Naive thymus-derived CD4-positive, alpha-beta T cell (primary cell): ENCODE data around the gene HEATR5A. TPM values are rescaled to one million over a fixed set of nuclear protein-coding genes. Genes with fewer than 3 reads are reported as not detected.
"Not testable (repeated sequence)": the region's sequence is repeated elsewhere in the genome, so short reads cannot be mapped to it uniquely, and the experiment has no call there.

Experiments used
- ATAC-seq: fragments of 150-1000 bp; cut with Tn5 transposase; 2 replicates; pipeline ENCODE4 v1.10.0; 2021; ENCODE audit warnings: mild to moderate bottlenecking, moderate library complexity
- CTCF ChIA-PET: fragments of 350-600 bp; sonication (Branson Sonifier 250); formaldehyde crosslinking; loops from one replicate; lab custom pipeline; 2021; ENCODE audit warnings: antibody characterized with exemption; lab: Charles Lee
- POLR2A ChIA-PET: fragments of 350-600 bp; sonication (Branson Sonifier 250); formaldehyde crosslinking; loops from one replicate; lab custom pipeline; 2021; ENCODE audit warnings: antibody characterized with exemption, inconsistent platforms; lab: Charles Lee
- DNase-seq, 9 donors: peaks; one replicate each; pipeline versions ENCODE4 v3.0.0 to v3.0.0-alpha.2; 2020 to 2022; ENCODE audit warnings: mixed read lengths in 1 of 9
- H3K27ac ChIP-seq: one replicate; pipeline ENCODE4 v1.7.0; 2013; ENCODE audit warnings: mild to moderate bottlenecking, low read depth, low read length, moderate library complexity
- H3K27me3 ChIP-seq, 2 donors: one replicate each; pipeline ENCODE4 v1.7.0; 2013; ENCODE audit warnings: low read length in 2 of 2, mild to moderate bottlenecking in 2 of 2, moderate library complexity in 2 of 2; ENCODE audit not compliant: control insufficient read depth in 2 of 2, insufficient read depth in 2 of 2
- H3K36me3 ChIP-seq, 3 experiments: 1 replicate in 2 of 3; 2 replicates in 1 of 3; pipeline ENCODE4 v1.7.0; 2013; ENCODE audit warnings: low read length in 3 of 3, mild to moderate bottlenecking in 3 of 3, moderate library complexity in 1 of 3; ENCODE audit not compliant: insufficient read depth in 3 of 3, control insufficient read depth in 2 of 3
- H3K4me1 ChIP-seq, 2 donors: one replicate each; pipeline ENCODE4 v1.7.0; 2013; ENCODE audit warnings: low read length in 2 of 2, mild to moderate bottlenecking in 2 of 2, moderate library complexity in 1 of 2; ENCODE audit not compliant: control insufficient read depth in 2 of 2, insufficient read depth in 2 of 2
- H3K4me3 ChIP-seq: 2 replicates; pipeline ENCODE4 v1.7.0; 2013; ENCODE audit warnings: mild to moderate bottlenecking, low read length
- H3K9me3 ChIP-seq, 3 experiments: 1 replicate in 2 of 3; 2 replicates in 1 of 3; pipeline ENCODE4 v1.7.0; 2013; ENCODE audit warnings: low read length in 3 of 3; ENCODE audit not compliant: control insufficient read depth in 2 of 3
- H3K27ac Mint-ChIP-seq, 9 donors: one replicate each; pipeline ENCODE4 v1.8.0; 2020 to 2022; ENCODE audit warnings: mixed read lengths in 9 of 9, mild to moderate bottlenecking in 8 of 9, moderate library complexity in 5 of 9, inconsistent platforms in 2 of 9
- H3K27me3 Mint-ChIP-seq, 5 donors: one replicate each; pipeline ENCODE4 v1.8.0; 2021 to 2022; ENCODE audit warnings: mixed read lengths in 5 of 5, mild to moderate bottlenecking in 1 of 5
- H3K36me3 Mint-ChIP-seq, 5 donors: one replicate each; pipeline ENCODE4 v1.8.0; 2020 to 2022; ENCODE audit warnings: mixed read lengths in 5 of 5, mild to moderate bottlenecking in 3 of 5, inconsistent platforms in 1 of 5
- H3K4me1 Mint-ChIP-seq, 7 donors: one replicate each; pipeline ENCODE4 v1.8.0; 2020 to 2022; ENCODE audit warnings: mixed read lengths in 7 of 7, mild to moderate bottlenecking in 3 of 7, inconsistent platforms in 1 of 7
- H3K4me3 Mint-ChIP-seq, 10 donors: one replicate each; pipeline ENCODE4 v1.8.0; 2020 to 2022; ENCODE audit warnings: mild to moderate bottlenecking in 10 of 10, mixed read lengths in 10 of 10, moderate library complexity in 6 of 10, inconsistent platforms in 2 of 10
- H3K9me3 Mint-ChIP-seq, 11 donors: one replicate each; pipeline ENCODE4 v1.8.0; 2020 to 2022; ENCODE audit warnings: mixed read lengths in 11 of 11, mild to moderate bottlenecking in 4 of 11, inconsistent platforms in 1 of 11, moderate library complexity in 1 of 11
- intact Hi-C, 2 donors: fragments of 100-400 bp; cut with micrococcal nuclease; formaldehyde crosslinking; loops; one replicate each; pipeline ENCODE4 v1.15.1; 2023
- polyA plus RNA-seq, 2 donors: library from polyadenylated mRNA; unstranded; fragments of 300-500 nt; fragmentation: Illumina TruSeq; gene quantifications; one replicate each; pipeline ENCODE4 v1.2.3, GENCODE V29; 2021
- total RNA-seq, 6 experiments: library from RNA in 5 of 6; stranded (reverse) in 5 of 6; gene quantifications; 1 replicate in 5 of 6; 2 replicates in 1 of 6; pipeline ENCODE4 v1.2.3 and lab custom pipeline; 2021 to 2026

Gene HEATR5A
- total and polyA plus RNA-seq, 7 experiments from 2014 or later, result 5.6 to 14.4 (median 12.7) TPM

GRCh38 chr14:31266437-31267331, 153.7 kb downstream of the HEATR5A start:
- Mint-ChIP-seq H3K4me3 (no peak overlapping the region), H3K27me3 (no peaks in the 10 kb centered on the region), H3K4me1 (peaks cover 0 to 7% (median 5%) of the 10 kb centered on the region in 7 donors), H3K36me3 (peaks cover 0 to 3% (median 0%) of the 10 kb centered on the region in 5 donors), H3K9me3 (peaks cover 0 to 6% (median 2%) of the 10 kb centered on the region in 11 donors), H3K27ac (no peak overlapping the region)
- CTCF ChIA-PET, result no interaction called here
- Histone ChIP-seq H3K9me3 (peaks cover 0 to 7% (median 0%) of the 10 kb centered on the region in 3 experiments), H3K27ac (no peak overlapping the region), H3K36me3 (no peaks in the 10 kb centered on the region), H3K4me1 (no peaks in the 10 kb centered on the region), H3K27me3 (no peaks in the 10 kb centered on the region), H3K4me3 (no peak overlapping the region)
- POLR2A ChIA-PET, result no interaction called here
- ATAC-seq (no peak), DNase-seq (no peak)
- intact Hi-C loops, result no loop called here

GRCh38 chr14:31265701-31266398, 154.5 kb downstream of the HEATR5A start:
- no peaks in the 10 kb centered on the region for H3K27me3 Mint-ChIP-seq
- intact Hi-C loops, result no loop called here
- DNase-seq (no peak), ATAC-seq (no peak)
- ChIA-PET CTCF (no interaction called here), POLR2A (no interaction called here)
- H3K27me3 ChIP-seq, result no peaks in the 10 kb centered on the region
- H3K4me1 ChIP-seq, result no peaks in the 10 kb centered on the region
- H3K9me3 ChIP-seq, result peaks cover 0 to 7% (median 0%) of the 10 kb centered on the region in 3 experiments
- peaks cover 0 to 6% (median 2%) of the 10 kb centered on the region in 11 donors for H3K9me3 Mint-ChIP-seq
- no peaks in the 10 kb centered on the region for H3K36me3 ChIP-seq
- no peak overlapping the region for H3K27ac ChIP-seq
- peaks cover 0 to 7% (median 5%) of the 10 kb centered on the region in 7 donors for H3K4me1 Mint-ChIP-seq
- H3K36me3 Mint-ChIP-seq, result no peaks in the 10 kb centered on the region
- no peak overlapping the region for H3K4me3 Mint-ChIP-seq
- H3K4me3 ChIP-seq, result no peak overlapping the region
- no peak overlapping the region for H3K27ac Mint-ChIP-seq

- no peaks in the 10 kb centered on the region for H3K9me3 ChIP-seq
- Mint-ChIP-seq H3K4me1 (peaks cover 0 to 7% (median 5%) of the 10 kb centered on the region in 7 donors), H3K27me3 (no peaks in the 10 kb centered on the region), H3K9me3 (no peaks in the 10 kb centered on the region), H3K27ac (peak overlapping the region in 1 of 9 donors; percentile 25), H3K36me3 (no peaks in the 10 kb centered on the region), H3K4me3 (no peak overlapping the region)
- CTCF ChIA-PET, result no interaction called here
- intact Hi-C loops, result no loop called here
- no peaks in the 10 kb centered on the region for H3K4me1 ChIP-seq
- no peak for DNase-seq
- POLR2A ChIA-PET, result no interaction called here
- no peak overlapping the region for H3K27ac ChIP-seq
- no peak overlapping the region for H3K4me3 ChIP-seq
- H3K27me3 ChIP-seq, result no peaks in the 10 kb centered on the region
- no peaks in the 10 kb centered on the region for H3K36me3 ChIP-seq
- ATAC-seq, result no peak
Observed at GRCh38 chr14:31263485-31264133, 156.7 kb downstream of the HEATR5A start.

- no peak overlapping the region for H3K4me3 ChIP-seq
- H3K36me3 Mint-ChIP-seq, result no peaks in the 10 kb centered on the region
- H3K27me3 Mint-ChIP-seq, result no peaks in the 10 kb centered on the region
- H3K4me1 ChIP-seq, result no peaks in the 10 kb centered on the region
- intact Hi-C loops, result no loop called here
- H3K4me1 Mint-ChIP-seq, result peaks cover 0 to 7% (median 5%) of the 10 kb centered on the region in 7 donors
- ATAC-seq (no peak), DNase-seq (no peak)
- no peaks in the 10 kb centered on the region for H3K9me3 ChIP-seq
- H3K9me3 Mint-ChIP-seq, result no peaks in the 10 kb centered on the region
- peak overlapping the region in 1 of 9 donors; percentile 39 for H3K27ac Mint-ChIP-seq
- CTCF ChIA-PET, result no interaction called here
- H3K27me3 ChIP-seq, result no peaks in the 10 kb centered on the region
- H3K27ac ChIP-seq, result no peak overlapping the region
- no peak overlapping the region for H3K4me3 Mint-ChIP-seq
- POLR2A ChIA-PET, result interaction anchor here (0.9 kb wide), 1 partner anchor 36 kb away, joined by 3 read pairs; no protein-coding TSS in a partner anchor
- no peaks in the 10 kb centered on the region for H3K36me3 ChIP-seq
Observed at GRCh38 chr14:31261859-31262731, 158.3 kb downstream of the HEATR5A start.

- ATAC-seq (no peak), DNase-seq (no peak)
- POLR2A ChIA-PET, result interaction anchor here (1.2 kb wide), 1 partner anchor 54 kb away, joined by 3 read pairs; the partner anchor contains the start of gene HECTD1
- Mint-ChIP-seq H3K9me3 (no peaks in the 10 kb centered on the region), H3K36me3 (no peaks in the 10 kb centered on the region), H3K4me1 (peaks cover 0 to 7% (median 5%) of the 10 kb centered on the region in 7 donors), H3K27ac (no peak overlapping the region), H3K27me3 (no peaks in the 10 kb centered on the region), H3K4me3 (no peak overlapping the region)
- H3K36me3 ChIP-seq, result no peaks in the 10 kb centered on the region
- no peak overlapping the region for H3K27ac ChIP-seq
- H3K9me3 ChIP-seq, result no peaks in the 10 kb centered on the region
- CTCF ChIA-PET, result no interaction called here
- no peak overlapping the region for H3K4me3 ChIP-seq
- no peaks in the 10 kb centered on the region for H3K4me1 ChIP-seq
- no peaks in the 10 kb centered on the region for H3K27me3 ChIP-seq
- intact Hi-C loops, result no loop called here
Observed at GRCh38 chr14:31261523-31261858, 158.9 kb downstream of the HEATR5A start.

- H3K9me3 Mint-ChIP-seq, result not testable (repeated sequence)
Observed at GRCh38 chr14:31259040-31259435, 161.3 kb downstream of the HEATR5A start.

More at GRCh38 chr14:31259040-31259435, 161.3 kb downstream of the HEATR5A start:
- H3K27ac ChIP-seq, CTCF ChIA-PET, H3K4me1 Mint-ChIP-seq, H3K4me1 ChIP-seq, H3K4me3 ChIP-seq, DNase-seq, ATAC-seq, H3K36me3 Mint-ChIP-seq, H3K27me3 ChIP-seq, H3K36me3 ChIP-seq, intact Hi-C loops, H3K27ac Mint-ChIP-seq, H3K9me3 ChIP-seq, H3K4me3 Mint-ChIP-seq, POLR2A ChIA-PET, H3K27me3 Mint-ChIP-seq: not testable (repeated sequence)
